Astrocyte (in vitro differentiated cells and primary cell): ENCODE data around the gene OPN1SW.

Experiments used
- EZH2 ChIP-seq: IDR thresholded peaks from 2 replicates; pipeline ENCODE4 v1.6.1; 2012; ENCODE audit warnings: mild to moderate bottlenecking, low read length, inconsistent platforms; ENCODE audit not compliant: insufficient read depth
- TF ChIP-seq, protein P1 (sequence below): IDR thresholded peaks from 2 replicates; pipeline ENCODE4 v1.5.1; 2011; ENCODE audit warnings: low read depth, mild to moderate bottlenecking, inconsistent platforms, low read length, moderate library complexity; ENCODE audit not compliant: insufficient read depth

DNA sequence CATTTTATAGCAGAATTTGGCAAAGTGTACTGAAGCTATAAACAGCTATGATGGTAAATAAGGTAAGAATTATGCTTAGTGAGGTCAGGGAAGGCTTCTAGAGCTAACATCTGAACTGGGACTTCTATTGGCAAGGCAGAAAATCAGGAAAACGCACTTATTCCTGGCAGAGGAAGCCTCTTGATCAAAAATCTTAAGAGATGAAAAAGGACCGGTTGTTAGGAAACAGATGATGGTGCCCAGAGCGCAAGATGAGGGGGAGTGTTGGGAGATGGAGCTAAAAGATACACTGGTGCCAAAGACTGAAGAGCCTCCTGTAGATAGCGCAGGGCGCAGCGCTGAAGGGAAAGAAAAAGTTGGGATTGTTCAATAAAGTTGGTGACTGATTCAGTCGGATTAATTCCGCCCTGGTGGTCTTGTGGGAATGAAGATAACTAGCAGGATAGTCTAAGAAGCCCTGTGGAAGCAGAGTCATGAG is 37.0 kb downstream of the OPN1SW start:
- TF ChIP-seq EZH2 = no peak
- TF ChIP-seq, protein P1, sequence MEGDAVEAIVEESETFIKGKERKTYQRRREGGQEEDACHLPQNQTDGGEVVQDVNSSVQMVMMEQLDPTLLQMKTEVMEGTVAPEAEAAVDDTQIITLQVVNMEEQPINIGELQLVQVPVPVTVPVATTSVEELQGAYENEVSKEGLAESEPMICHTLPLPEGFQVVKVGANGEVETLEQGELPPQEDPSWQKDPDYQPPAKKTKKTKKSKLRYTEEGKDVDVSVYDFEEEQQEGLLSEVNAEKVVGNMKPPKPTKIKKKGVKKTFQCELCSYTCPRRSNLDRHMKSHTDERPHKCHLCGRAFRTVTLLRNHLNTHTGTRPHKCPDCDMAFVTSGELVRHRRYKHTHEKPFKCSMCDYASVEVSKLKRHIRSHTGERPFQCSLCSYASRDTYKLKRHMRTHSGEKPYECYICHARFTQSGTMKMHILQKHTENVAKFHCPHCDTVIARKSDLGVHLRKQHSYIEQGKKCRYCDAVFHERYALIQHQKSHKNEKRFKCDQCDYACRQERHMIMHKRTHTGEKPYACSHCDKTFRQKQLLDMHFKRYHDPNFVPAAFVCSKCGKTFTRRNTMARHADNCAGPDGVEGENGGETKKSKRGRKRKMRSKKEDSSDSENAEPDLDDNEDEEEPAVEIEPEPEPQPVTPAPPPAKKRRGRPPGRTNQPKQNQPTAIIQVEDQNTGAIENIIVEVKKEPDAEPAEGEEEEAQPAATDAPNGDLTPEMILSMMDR = no peak
